Measurements from ENCODE around the gene MSN. TPM values are rescaled to one million over a fixed set of nuclear protein-coding genes. Genes with fewer than 3 reads are reported as not detected.

MSN gene
- total RNA-seq, 1 donor from 2014 or later: 385 TPM

GRCh38 chrX:65697915-65698796, 30.7 kb downstream of the MSN start:
- TF ChIP-seq CTCF (conservative IDR thresholded peaks at IDR 0.05; ENCODE audit: low read depth, low read length): no peak
- no peak for DNase-seq (ENCODE audit: low read depth)
- H3K4me3 ChIP-seq (ENCODE audit: low read depth, low read length): no peak overlapping the region

- no peak for TF ChIP-seq CTCF (conservative IDR thresholded peaks at IDR 0.05; ENCODE audit: low read depth, low read length)
- H3K4me3 ChIP-seq (ENCODE audit: low read depth, low read length): no peak overlapping the region
- no peak for DNase-seq (ENCODE audit: low read depth)
These were observed 35.5 kb downstream of the MSN start for GRCh38 chrX:65702956-65703355.

GRCh38 chrX:65705439-65705838, 38.0 kb downstream of the MSN start:
- no peak overlapping the region for H3K4me3 ChIP-seq (ENCODE audit: low read depth, low read length)
- DNase-seq (ENCODE audit: low read depth): no peak
- no peak for TF ChIP-seq CTCF (conservative IDR thresholded peaks at IDR 0.05; ENCODE audit: low read depth, low read length)

GRCh38 chrX:65706041-65706828, 38.8 kb downstream of the MSN start:
- no peak overlapping the region for H3K4me3 ChIP-seq (ENCODE audit: low read depth, low read length)
- TF ChIP-seq CTCF (conservative IDR thresholded peaks at IDR 0.05; ENCODE audit: low read depth, low read length): no peak
- DNase-seq (ENCODE audit: low read depth): peak; percentile 71

GRCh38 chrX:65707151-65707550, 39.7 kb downstream of the MSN start:
- no peak overlapping the region for H3K4me3 ChIP-seq (ENCODE audit: low read depth, low read length)
- DNase-seq (ENCODE audit: low read depth): no peak
- no peak for TF ChIP-seq CTCF (conservative IDR thresholded peaks at IDR 0.05; ENCODE audit: low read depth, low read length)

GRCh38 chrX:65712005-65712806, 44.8 kb downstream of the MSN start:
- DNase-seq (ENCODE audit: low read depth): no peak
- H3K4me3 ChIP-seq (ENCODE audit: low read depth, low read length): no peak overlapping the region
- no peak for TF ChIP-seq CTCF (conservative IDR thresholded peaks at IDR 0.05; ENCODE audit: low read depth, low read length)
